ENCODE measurements around the gene MGAT4A.

- TF ChIP-seq EZH2 (optimal IDR thresholded peaks at IDR 0.05; ENCODE audit: low read depth, low read length) (no peak), EZH2phosphoT487 (IDR thresholded peaks at IDR 0.05; ENCODE audit: low read length) (no peak)
These were observed 4.7 kb downstream of the MGAT4A start for GRCh38 chr2:98726205-98726604.

Measured in MM.1S (cell line).